Endodermal cell (in vitro differentiated cells): ENCODE measurements around the gene GABRB3. TPM values are rescaled to one million over a fixed set of nuclear protein-coding genes. Genes with fewer than 3 reads are reported as not detected.

Source experiments
- DNase-seq: peaks from one replicate; pipeline ENCODE4 v3.0.0-alpha.2; 2017
- H3K27ac ChIP-seq: 2 replicates; pipeline ENCODE4 v1.5.1; 2013; ENCODE audit warnings: mild to moderate bottlenecking, low read depth, low read length, moderate library complexity
- H3K27me3 ChIP-seq: 2 replicates; pipeline ENCODE4 v1.6.1; 2013; ENCODE audit warnings: mild to moderate bottlenecking, low read length, moderate library complexity; ENCODE audit not compliant: insufficient read depth, control insufficient read depth, poor library complexity, severe bottlenecking
- H3K36me3 ChIP-seq: 2 replicates; pipeline ENCODE4 v1.7.0; 2013; ENCODE audit warnings: mild to moderate bottlenecking, low read length, moderate library complexity; ENCODE audit not compliant: control insufficient read depth, insufficient read depth
- H3K4me1 ChIP-seq: one replicate; pipeline ENCODE4 v1.7.0; 2013; ENCODE audit warnings: low read length; ENCODE audit not compliant: control insufficient read depth, insufficient read depth
- H3K4me3 ChIP-seq: 2 replicates; pipeline ENCODE4 v1.5.1; 2013; ENCODE audit warnings: mild to moderate bottlenecking, low read length, moderate library complexity
- H3K9ac ChIP-seq: 2 replicates; pipeline ENCODE4 v1.6.1; 2013; ENCODE audit warnings: mild to moderate bottlenecking, low read length, moderate library complexity; ENCODE audit not compliant: poor library complexity, severe bottlenecking; ENCODE audit errors: extremely low read depth
- H3K9me3 ChIP-seq: 2 replicates; pipeline ENCODE4 v1.6.1; 2013; ENCODE audit warnings: mild to moderate bottlenecking, low read length, moderate library complexity; ENCODE audit not compliant: control insufficient read depth
- H3K27ac Mint-ChIP-seq: 2 replicates; pipeline ENCODE4 v1.8.0; 2020; ENCODE audit warnings: mixed read lengths
- H3K27me3 Mint-ChIP-seq: 2 replicates; pipeline ENCODE4 v1.8.0; 2021; ENCODE audit warnings: mild to moderate bottlenecking, mixed read lengths; ENCODE audit not compliant: insufficient read depth
- H3K36me3 Mint-ChIP-seq: 2 replicates; pipeline ENCODE4 v1.8.0; 2020; ENCODE audit warnings: low read depth, mixed read lengths
- H3K4me1 Mint-ChIP-seq: 2 replicates; pipeline ENCODE4 v1.8.0; 2020; ENCODE audit warnings: mixed read lengths
- H3K4me3 Mint-ChIP-seq: 2 replicates; pipeline ENCODE4 v1.8.0; 2020; ENCODE audit warnings: mild to moderate bottlenecking, moderate library complexity, mixed read lengths
- H3K9me3 Mint-ChIP-seq: 2 replicates; pipeline ENCODE4 v1.8.0; 2020; ENCODE audit warnings: mild to moderate bottlenecking, mixed read lengths
- CTCF ChIP-seq: fragments of 200-600 bp; sonication (generic); conservative IDR thresholded peaks from 2 replicates; pipeline ENCODE4 v1.5.0; 2021; ENCODE audit warnings: antibody characterized with exemption, mild to moderate bottlenecking
- WGBS, 2 experiments: methylation state at CpG; one replicate each; pipeline versions ENCODE4 v1.1.5 to v1.1.7; 2013; ENCODE audit warnings: missing lambda C conversion rate in 2 of 2, mixed read lengths in 1 of 2; ENCODE audit not compliant: insufficient coverage in 1 of 2, insufficient read length in 1 of 2; 5-methylcytosine and 5-hydroxymethylcytosine counted together
- total RNA-seq, 2 donors: library from RNA; stranded (reverse); fragmentation: NEBNext Ultra II Directional in 1 of 2; extraction: Animal tissue kit (Norgen Biotek cat#: 25700) in 1 of 2; gene quantifications; 2 replicates in 1 of 2; 3 replicates in 1 of 2; pipeline ENCODE4 v1.2.1, GENCODE V29; 2021

Gene GABRB3
- total RNA-seq, 2 donors from 2014 or later: 81.8 to 122 TPM

GRCh38 chr15:26679927-26680326, 92.9 kb downstream of the GABRB3 start:
- DNase-seq: no peak
- Mint-ChIP-seq H3K4me3 (no peak overlapping the region), H3K27ac (no peak overlapping the region), H3K36me3 (peaks cover 4% of the 10 kb centered on the region), H3K27me3 (no peaks in the 10 kb centered on the region), H3K9me3 (no peaks in the 10 kb centered on the region), H3K4me1 (peaks cover 39% of the 10 kb centered on the region)
- Histone ChIP-seq H3K27ac (no peak overlapping the region), H3K4me1 (peaks cover under 1% of the 10 kb centered on the region), H3K4me3 (no peak overlapping the region), H3K36me3 (peaks cover 14% of the 10 kb centered on the region), H3K9ac (no peak overlapping the region), H3K27me3 (no peaks in the 10 kb centered on the region), H3K9me3 (no peaks in the 10 kb centered on the region)
- WGBS, 2 experiments: 96 to 100% methylated on average over 3 of the region's 3 CpGs
- TF ChIP-seq CTCF: no peak

- no peak overlapping the region for H3K9ac ChIP-seq
- H3K4me1 ChIP-seq: no peaks in the 10 kb centered on the region
- no peak for TF ChIP-seq CTCF
- H3K36me3 Mint-ChIP-seq: peaks cover 2% of the 10 kb centered on the region
- no peaks in the 10 kb centered on the region for H3K9me3 ChIP-seq
- no peak overlapping the region for H3K4me3 ChIP-seq
- H3K4me1 Mint-ChIP-seq: peaks cover 31% of the 10 kb centered on the region
- DNase-seq: no peak
- H3K27ac Mint-ChIP-seq: no peak overlapping the region
- no peak overlapping the region for H3K27ac ChIP-seq
- no peaks in the 10 kb centered on the region for H3K27me3 ChIP-seq
- H3K9me3 Mint-ChIP-seq: no peaks in the 10 kb centered on the region
- H3K27me3 Mint-ChIP-seq: no peaks in the 10 kb centered on the region
- no peak overlapping the region for H3K4me3 Mint-ChIP-seq
- 94 to 100% methylated on average over 2 to 3 of the region's 3 CpGs for WGBS, 2 experiments
- H3K36me3 ChIP-seq: peaks cover 3% of the 10 kb centered on the region
Measured at GRCh38 chr15:26676115-26676514, 96.8 kb downstream of the GABRB3 start.

GRCh38 chr15:26674467-26674866, 98.4 kb downstream of the GABRB3 start:
- H3K9me3 Mint-ChIP-seq: no peaks in the 10 kb centered on the region
- no peaks in the 10 kb centered on the region for H3K36me3 Mint-ChIP-seq
- 85 to 94% methylated on average over 2 of the region's 4 CpGs for WGBS, 2 experiments
- no peak for TF ChIP-seq CTCF
- H3K4me1 Mint-ChIP-seq: peaks cover 31% of the 10 kb centered on the region
- peak overlapping the region; percentile 7 for H3K27ac Mint-ChIP-seq
- Histone ChIP-seq H3K36me3 (no peaks in the 10 kb centered on the region), H3K9ac (no peak overlapping the region), H3K9me3 (no peaks in the 10 kb centered on the region), H3K4me3 (no peak overlapping the region), H3K4me1 (no peaks in the 10 kb centered on the region), H3K27ac (no peak overlapping the region), H3K27me3 (no peaks in the 10 kb centered on the region)
- no peak overlapping the region for H3K4me3 Mint-ChIP-seq
- no peaks in the 10 kb centered on the region for H3K27me3 Mint-ChIP-seq
- no peak for DNase-seq
